NCI-H82 treated with DMSO at 0.1 percent for 48 hours (cell line): ENCODE measurements around the gene HLA-DRB1.
"Not testable (repeated sequence)": the region's sequence is repeated elsewhere in the genome, so short reads cannot be mapped to it uniquely, and the experiment has no call there.

Source experiments
- DNase-seq: peaks from one replicate; lab custom pipeline; 2025; ENCODE audit not compliant: unreplicated experiment; lab: John Stamatoyannopoulos, UW

The HLA-DRB1 gene

GRCh38 chr6:32562940-32563339 lies 26.7 kb downstream of the HLA-DRB1 start:
- DNase-seq, result no peak

- no peak for DNase-seq
Measured at GRCh38 chr6:32559747-32560146, 29.9 kb downstream of the HLA-DRB1 start.

GRCh38 chr6:32558426-32559057 lies 31.1 kb downstream of the HLA-DRB1 start:
- DNase-seq, result no peak

GRCh38 chr6:32554116-32554965 lies 35.3 kb downstream of the HLA-DRB1 start:
- DNase-seq, result no peak

- DNase-seq, result no peak
Measured at GRCh38 chr6:32553037-32553742, 36.5 kb downstream of the HLA-DRB1 start.

- DNase-seq, result no peak
Measured at GRCh38 chr6:32551410-32551809, 38.2 kb downstream of the HLA-DRB1 start.

- no peak for DNase-seq
Measured at GRCh38 chr6:32539839-32540238, 49.8 kb downstream of the HLA-DRB1 start.

GRCh38 chr6:32530431-32530793 lies 59.2 kb downstream of the HLA-DRB1 start:
- not testable (repeated sequence) for DNase-seq

GRCh38 chr6:32529697-32530430 lies 59.8 kb downstream of the HLA-DRB1 start, which contains the start of gene HLA-DRB5:
Gene HLA-DRB5 (minus strand): TSS chr6:32530287. CDS start chr6:32530224, 63 bp downstream.
- DNase-seq, result no peak
